Keratinocyte (primary cell): ENCODE results near the gene ZNF716. TPM values are rescaled to one million over a fixed set of nuclear protein-coding genes. Genes with fewer than 3 reads are reported as not detected.

ENCODE experiments used
- DNase-seq: peaks from one replicate; pipeline ENCODE4 v3.0.0-alpha.2; 2011; ENCODE audit warnings: low read depth, missing footprints, low spot score
- FAIRE-seq: peaks from 2 replicates; lab custom pipeline; 2011; peaks lifted over from hg19 to GRCh38; lab: Jason Lieb, UNC
- H2AFZ ChIP-seq: 2 replicates; pipeline ENCODE4 v1.6.0; 2012; ENCODE audit warnings: low read length, control low read depth, inconsistent platforms; ENCODE audit not compliant: control insufficient read depth
- H3K27ac ChIP-seq: 2 replicates; pipeline ENCODE4 v1.5.1; 2011; ENCODE audit warnings: low read length; ENCODE audit not compliant: control insufficient read depth, insufficient read depth
- H3K27me3 ChIP-seq: 3 replicates; pipeline ENCODE4 v1.6.0; 2011; ENCODE audit warnings: low read length; ENCODE audit not compliant: control insufficient read depth, insufficient read depth; ENCODE audit errors: extremely low read depth
- H3K36me3 ChIP-seq, 2 experiments: 2 replicates in 1 of 2; 3 replicates in 1 of 2; pipeline ENCODE4 v1.5.1; 2011; ENCODE audit warnings: low read length in 2 of 2, mild to moderate bottlenecking in 1 of 2; ENCODE audit not compliant: control insufficient read depth in 2 of 2, insufficient read depth in 2 of 2; ENCODE audit errors: extremely low read depth in 1 of 2
- H3K4me1 ChIP-seq: 3 replicates; pipeline ENCODE4 v1.5.1; 2011; ENCODE audit warnings: low read length; ENCODE audit not compliant: control insufficient read depth, insufficient read depth; ENCODE audit errors: extremely low read depth
- H3K4me2 ChIP-seq: 3 replicates; pipeline ENCODE4 v1.6.0; 2011; ENCODE audit warnings: low read depth, low read length; ENCODE audit not compliant: control insufficient read depth, insufficient read depth; ENCODE audit errors: extremely low read depth
- H3K4me3 ChIP-seq, 3 experiments: fragments of 200-600 bp in 1 of 3; sonication (generic) in 1 of 3; 2 replicates in 2 of 3; 3 replicates in 1 of 3; pipeline ENCODE4 v1.5.1; 2011 to 2016; ENCODE audit warnings: low read length in 3 of 3, mild to moderate bottlenecking in 3 of 3, control low read depth in 2 of 3, inconsistent platforms in 1 of 3, low read depth in 1 of 3, mixed read lengths in 1 of 3, mixed run types in 1 of 3, moderate library complexity in 1 of 3; ENCODE audit not compliant: control insufficient read depth in 2 of 3, insufficient read depth in 2 of 3; ENCODE audit errors: extremely low read depth in 1 of 3
- H3K79me2 ChIP-seq: 2 replicates; pipeline ENCODE4 v1.6.0; 2012; ENCODE audit warnings: low read length; ENCODE audit not compliant: control insufficient read depth, insufficient read depth
- H3K9ac ChIP-seq: 3 replicates; pipeline ENCODE4 v1.6.0; 2011; ENCODE audit warnings: low read length; ENCODE audit not compliant: control insufficient read depth, insufficient read depth; ENCODE audit errors: extremely low read depth
- H3K9me1 ChIP-seq: 3 replicates; pipeline ENCODE4 v1.6.0; 2011; ENCODE audit warnings: low read length; ENCODE audit not compliant: control insufficient read depth, insufficient read depth; ENCODE audit errors: extremely low read depth
- H3K9me3 ChIP-seq: 2 replicates; pipeline ENCODE4 v1.5.1; 2012; ENCODE audit warnings: low read depth, low read length; ENCODE audit not compliant: control insufficient read depth
- H4K20me1 ChIP-seq: 3 replicates; pipeline ENCODE4 v1.6.0; 2011; ENCODE audit warnings: low read length; ENCODE audit not compliant: control insufficient read depth, insufficient read depth; ENCODE audit errors: extremely low read depth
- EZH2 ChIP-seq: IDR thresholded peaks from one replicate; pipeline ENCODE4 v1.6.1; 2012; ENCODE audit warnings: inconsistent platforms, mild to moderate bottlenecking, low read length, moderate library complexity
- dilution Hi-C: fragments of 300-500 bp; cut with MboI; formaldehyde crosslinking; loops from one replicate; pipeline ENCODE4 v1.7.0; 2020; ENCODE audit warnings: low sequenced_read_pairs; ENCODE audit not compliant: extremely low pct_ligation_motif_present
- polyA plus RNA-seq, 5 experiments: library from polyadenylated mRNA; depleted of rRNA in 3 of 5; stranded (reverse) in 3 of 5; stranded (forward) in 1 of 5; unstranded in 1 of 5; fragments of >200 nt; gene quantifications; 1 replicate in 1 of 5; 2 replicates in 3 of 5; 3 replicates in 1 of 5; pipeline versions ENCODE4 v1.2.1 to v1.2.3, GENCODE V29; 2011 to 2012; ENCODE audit warnings: missing spikeins in 2 of 5, low read depth in 1 of 5, low replicate concordance in 1 of 5
- TF ChIP-seq, protein P1 (sequence below), 3 experiments: IDR thresholded peaks in 1 of 3; conservative IDR thresholded peaks in 1 of 3; optimal IDR thresholded peaks in 1 of 3; 2 replicates in 2 of 3; 3 replicates in 1 of 3; pipeline versions ENCODE3 to v1.5.1; 2011; ENCODE audit warnings: low read length in 3 of 3, mild to moderate bottlenecking in 3 of 3, moderate library complexity in 2 of 3, control low read depth in 1 of 3, inconsistent platforms in 1 of 3; ENCODE audit not compliant: insufficient read depth in 2 of 3; ENCODE audit errors: extremely low read depth in 1 of 3

ZNF716 gene
- polyA plus RNA-seq, 1 donor (not counting 4 experiments of a cell fraction or from before 2014, with no cell fraction given) = not detected

DNA sequence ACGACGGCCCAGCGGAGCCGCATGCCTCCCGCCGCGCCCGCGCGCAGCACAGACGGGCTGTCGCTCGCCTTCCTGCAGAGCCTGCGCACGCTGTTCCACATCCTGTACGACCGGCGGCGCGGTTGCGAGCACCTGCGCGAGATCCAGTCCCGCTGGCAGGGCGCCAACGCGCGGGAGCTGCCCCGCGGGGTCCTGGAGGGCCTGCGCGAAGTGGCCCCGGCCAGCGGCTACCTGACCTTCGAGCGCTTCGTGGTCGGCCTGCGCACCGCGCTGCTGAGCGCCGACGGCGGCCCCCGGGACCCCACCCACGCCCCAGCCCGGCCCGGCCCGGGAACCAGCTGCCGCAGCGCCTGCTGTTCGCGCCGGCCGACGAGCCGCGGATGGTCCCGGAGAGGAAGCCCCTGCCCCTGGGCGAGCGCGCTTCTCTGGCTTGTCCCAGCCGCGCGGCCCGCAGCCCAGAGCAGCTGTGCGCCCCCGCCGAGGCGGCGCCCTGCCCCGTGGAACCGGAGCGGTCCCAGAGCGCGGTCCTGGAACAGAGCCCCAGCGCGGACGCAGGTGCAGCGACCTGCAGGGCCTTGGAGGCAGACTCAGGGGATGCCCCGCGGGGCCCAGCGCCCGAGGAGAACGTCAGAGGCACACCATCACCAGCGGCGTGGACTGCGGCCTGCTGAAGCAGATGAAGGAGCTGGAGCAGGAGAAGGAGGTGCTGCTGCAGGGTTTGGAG lies 25.3 kb upstream of the ZNF716 start:
- Histone ChIP-seq H3K27me3 (no peaks in the 10 kb centered on the region), H4K20me1 (no peaks in the 10 kb centered on the region), H3K27ac (no peak overlapping the region), H3K9me1 (no peaks in the 10 kb centered on the region), H3K9ac (no peak overlapping the region), H3K79me2 (no peaks in the 10 kb centered on the region), H3K9me3 (peaks cover 6% of the 10 kb centered on the region), H3K4me3 (no peak overlapping the region), H3K4me2 (no peak overlapping the region), H3K4me1 (no peaks in the 10 kb centered on the region), H2AFZ (no peak overlapping the region), H3K36me3 (no peaks in the 10 kb centered on the region)
- TF ChIP-seq EZH2 = no peak
- TF ChIP-seq, protein P1, sequence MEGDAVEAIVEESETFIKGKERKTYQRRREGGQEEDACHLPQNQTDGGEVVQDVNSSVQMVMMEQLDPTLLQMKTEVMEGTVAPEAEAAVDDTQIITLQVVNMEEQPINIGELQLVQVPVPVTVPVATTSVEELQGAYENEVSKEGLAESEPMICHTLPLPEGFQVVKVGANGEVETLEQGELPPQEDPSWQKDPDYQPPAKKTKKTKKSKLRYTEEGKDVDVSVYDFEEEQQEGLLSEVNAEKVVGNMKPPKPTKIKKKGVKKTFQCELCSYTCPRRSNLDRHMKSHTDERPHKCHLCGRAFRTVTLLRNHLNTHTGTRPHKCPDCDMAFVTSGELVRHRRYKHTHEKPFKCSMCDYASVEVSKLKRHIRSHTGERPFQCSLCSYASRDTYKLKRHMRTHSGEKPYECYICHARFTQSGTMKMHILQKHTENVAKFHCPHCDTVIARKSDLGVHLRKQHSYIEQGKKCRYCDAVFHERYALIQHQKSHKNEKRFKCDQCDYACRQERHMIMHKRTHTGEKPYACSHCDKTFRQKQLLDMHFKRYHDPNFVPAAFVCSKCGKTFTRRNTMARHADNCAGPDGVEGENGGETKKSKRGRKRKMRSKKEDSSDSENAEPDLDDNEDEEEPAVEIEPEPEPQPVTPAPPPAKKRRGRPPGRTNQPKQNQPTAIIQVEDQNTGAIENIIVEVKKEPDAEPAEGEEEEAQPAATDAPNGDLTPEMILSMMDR (optimal IDR thresholded peaks at IDR 0.05 in 1 of 3, IDR thresholded peaks at IDR 0.05 in 1 of 3, conservative IDR thresholded peaks at IDR 0.05 in 1 of 3; ENCODE audit: extremely low read depth in 1 of 3, insufficient read depth in 2 of 3, low read length in 3 of 3) = no peak
- FAIRE-seq (no peak), DNase-seq (no peak)
- dilution Hi-C loops = no loop called here

DNA sequence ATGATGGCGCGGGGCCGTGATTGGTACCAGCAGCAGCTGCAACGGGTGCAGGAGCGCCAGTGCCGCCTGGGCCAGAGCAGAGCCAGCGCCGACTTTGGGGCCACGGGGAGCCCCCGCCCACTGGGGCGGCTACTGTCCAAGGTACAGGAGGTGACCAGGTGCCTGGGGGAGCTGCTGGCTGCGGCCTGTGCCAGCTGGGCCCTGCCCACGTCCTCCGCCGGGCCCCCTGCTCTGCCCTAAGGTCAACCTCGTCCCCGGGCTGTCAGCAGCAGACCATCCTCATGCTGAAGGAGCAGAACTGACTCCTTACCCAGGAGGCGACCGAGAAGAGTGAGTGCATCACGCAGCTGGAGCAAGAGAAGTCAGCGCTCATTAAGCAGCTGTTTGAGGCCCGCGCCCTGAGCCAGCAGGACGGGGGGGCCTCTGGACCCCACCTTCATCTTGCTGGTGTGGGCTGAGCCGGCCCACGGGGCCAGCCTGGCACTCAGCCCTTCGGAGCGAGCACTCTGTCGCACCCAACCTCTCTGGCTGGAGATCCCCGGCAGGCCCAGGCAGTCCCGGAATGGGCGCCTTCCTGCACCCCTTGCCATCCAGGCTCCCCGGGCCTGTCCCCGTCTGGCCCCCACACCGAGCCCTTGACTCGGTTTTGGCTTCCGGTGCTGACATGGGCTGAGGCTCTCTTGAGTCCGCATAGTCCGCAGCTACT lies 24.6 kb upstream of the ZNF716 start:
- no peaks in the 10 kb centered on the region for H3K79me2 ChIP-seq
- no peak for FAIRE-seq
- dilution Hi-C loops = no loop called here
- H3K4me1 ChIP-seq = no peaks in the 10 kb centered on the region
- no peaks in the 10 kb centered on the region for H3K9me1 ChIP-seq
- no peaks in the 10 kb centered on the region for H4K20me1 ChIP-seq
- no peak overlapping the region for H3K4me3 ChIP-seq
- TF ChIP-seq, protein P1 (optimal IDR thresholded peaks at IDR 0.05 in 1 of 3, IDR thresholded peaks at IDR 0.05 in 1 of 3, conservative IDR thresholded peaks at IDR 0.05 in 1 of 3; ENCODE audit: extremely low read depth in 1 of 3, insufficient read depth in 2 of 3, low read length in 3 of 3) = no peak
- TF ChIP-seq EZH2 = no peak
- no peak for DNase-seq
- H3K36me3 ChIP-seq = no peaks in the 10 kb centered on the region
- no peak overlapping the region for H2AFZ ChIP-seq
- no peak overlapping the region for H3K27ac ChIP-seq
- H3K9me3 ChIP-seq = peaks cover 6% of the 10 kb centered on the region
- H3K9ac ChIP-seq = no peak overlapping the region
- H3K27me3 ChIP-seq = no peaks in the 10 kb centered on the region
- H3K4me2 ChIP-seq = no peak overlapping the region
